ENCODE measurements around the gene PKD2. TPM values are rescaled to one million over a fixed set of nuclear protein-coding genes. Genes with fewer than 3 reads are reported as not detected.
A peak's percentile ranks its signal among the peaks of the same experiment; 100 is the strongest.

PKD2 gene
- total RNA-seq, 1 experiment from 2014 or later: 38.4 TPM

- Histone ChIP-seq H3K79me2 (ENCODE audit: insufficient read depth, low read length) (peaks cover 18% of the 10 kb centered on the region; the same call in 1 of the 2 replicates), H2BK20ac (ENCODE audit: low read depth, low read length, poor library complexity, severe bottlenecking) (no peak overlapping the region), H3K4ac (ENCODE audit: low read depth, low read length) (no peak overlapping the region), H3K9ac (ENCODE audit: extremely low read depth, insufficient read length, low read length) (no peak overlapping the region), H3K23me2 (ENCODE audit: insufficient read length, low read depth, low read length, poor library complexity, severe bottlenecking) (no peaks in the 10 kb centered on the region), H3K18ac (ENCODE audit: insufficient read length, low read depth, low read length) (no peak overlapping the region), H3K14ac (ENCODE audit: insufficient read depth, low read length) (no peak overlapping the region), H3K9me3 (ENCODE audit: control insufficient read depth, low read depth, low read length) (no peaks in the 10 kb centered on the region), H2BK12ac (ENCODE audit: insufficient read length, low read depth, low read length) (no peak overlapping the region), H4K8ac (replicated peaks; ENCODE audit: insufficient read length, low read depth, low read length) (no peak overlapping the region), H3K56ac (ENCODE audit: insufficient read length, low read depth, low read length) (no peak overlapping the region), H3T11ph (ENCODE audit: low read length) (no peak overlapping the region), H2BK15ac (ENCODE audit: low read depth, low read length) (no peak overlapping the region), H4K5ac (ENCODE audit: insufficient read length, low read depth, low read length) (no peak overlapping the region), H2AFZ (ENCODE audit: low read length) (no peak overlapping the region), H4K20me1 (ENCODE audit: control insufficient read depth, insufficient read depth, insufficient read length) (no peaks in the 10 kb centered on the region), H2BK120ac (ENCODE audit: low read depth, low read length, poor library complexity, severe bottlenecking) (no peak overlapping the region), H4K91ac (ENCODE audit: insufficient read length, low read depth, low read length) (no peak overlapping the region), H3K79me1 (ENCODE audit: insufficient read depth, low read depth, low read length, poor library complexity, severe bottlenecking) (peaks cover 6% of the 10 kb centered on the region), H2BK5ac (ENCODE audit: insufficient read length, low read length) (no peak overlapping the region), H3K23ac (ENCODE audit: insufficient read length, low read depth, low read length) (peak overlapping the region; percentile 72), H3K27me3 (ENCODE audit: insufficient read depth, low read length) (no peaks in the 10 kb centered on the region), H3K4me2 (ENCODE audit: insufficient read depth, insufficient read length, low read length) (no peak overlapping the region), H2AK5ac (ENCODE audit: insufficient read length, low read length) (no peak overlapping the region), H3K27ac (ENCODE audit: insufficient read length, low read depth, low read length) (no peak overlapping the region), H3K4me1 (ENCODE audit: insufficient read depth, low read length) (no peaks in the 10 kb centered on the region)
- Mint-ChIP-seq H3K27ac (peak overlapping the region in 1 of 3 experiments; percentile 85; a peak in 2 of 7 replicates), H3K4me3 (no peak overlapping the region), H3K36me3 (ENCODE audit: insufficient read depth in 1 of 3, low read depth in 3 of 3) (peaks cover 16 to 37% (median 29%) of the 10 kb centered on the region in 3 experiments), H3K4me1 (peaks cover 28 to 30% of the 10 kb centered on the region in 2 experiments), H3K27me3 (ENCODE audit: low read depth) (no peaks in the 10 kb centered on the region), H3K9me3 (no peaks in the 10 kb centered on the region)
- TF ChIP-seq CTCF (conservative IDR thresholded peaks at IDR 0.05): no peak
- WGBS (ENCODE audit: extremely low coverage, insufficient read length, low lambda C conversion rate): no CpG with 5 or more reads among the region's 7 CpGs
- DNase-seq: no peak
Measured at GRCh38 chr4:88017516-88018297, 10.3 kb downstream of the PKD2 start.
